Measurements from ENCODE around the gene HADH.

Gene HADH

DNA sequence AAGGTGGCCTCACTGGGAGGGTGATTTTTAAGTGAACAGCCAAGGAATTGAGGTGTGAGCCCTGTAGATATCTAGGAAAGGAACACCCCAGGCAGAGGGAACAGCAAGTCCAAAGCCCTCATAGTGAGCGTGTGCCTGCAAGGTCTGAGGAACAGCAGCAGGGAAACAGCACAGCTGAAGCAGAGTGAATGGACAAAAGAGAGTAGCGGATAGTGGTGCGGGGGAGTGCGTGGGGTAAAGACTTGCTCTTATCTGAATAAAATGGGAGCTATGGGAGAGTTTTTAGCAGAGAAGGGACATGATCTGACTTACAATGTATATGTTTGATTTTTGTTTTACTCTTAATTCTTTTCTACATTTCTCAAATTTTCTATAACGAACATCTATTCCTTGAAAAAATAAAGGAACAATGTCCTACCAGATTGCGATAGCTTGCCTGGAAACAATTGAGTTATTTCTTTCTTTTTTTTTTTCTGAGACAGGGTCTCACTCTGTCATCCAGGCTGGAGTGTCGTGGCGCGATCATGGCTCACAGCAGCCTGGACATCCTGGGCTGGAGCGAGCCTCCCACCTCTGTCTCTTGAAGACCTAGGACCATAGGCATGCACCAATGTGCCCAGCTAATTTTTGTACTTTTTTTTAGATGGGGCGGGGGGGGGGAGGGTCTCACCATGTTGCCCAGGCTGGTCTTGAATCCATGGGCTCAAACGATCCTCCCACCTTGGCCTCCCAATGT lies 19.5 kb upstream of the HADH start:
- H3K4me3 ChIP-seq (ENCODE audit: low read length), result no peak overlapping the region
- TF ChIP-seq, protein P1, sequence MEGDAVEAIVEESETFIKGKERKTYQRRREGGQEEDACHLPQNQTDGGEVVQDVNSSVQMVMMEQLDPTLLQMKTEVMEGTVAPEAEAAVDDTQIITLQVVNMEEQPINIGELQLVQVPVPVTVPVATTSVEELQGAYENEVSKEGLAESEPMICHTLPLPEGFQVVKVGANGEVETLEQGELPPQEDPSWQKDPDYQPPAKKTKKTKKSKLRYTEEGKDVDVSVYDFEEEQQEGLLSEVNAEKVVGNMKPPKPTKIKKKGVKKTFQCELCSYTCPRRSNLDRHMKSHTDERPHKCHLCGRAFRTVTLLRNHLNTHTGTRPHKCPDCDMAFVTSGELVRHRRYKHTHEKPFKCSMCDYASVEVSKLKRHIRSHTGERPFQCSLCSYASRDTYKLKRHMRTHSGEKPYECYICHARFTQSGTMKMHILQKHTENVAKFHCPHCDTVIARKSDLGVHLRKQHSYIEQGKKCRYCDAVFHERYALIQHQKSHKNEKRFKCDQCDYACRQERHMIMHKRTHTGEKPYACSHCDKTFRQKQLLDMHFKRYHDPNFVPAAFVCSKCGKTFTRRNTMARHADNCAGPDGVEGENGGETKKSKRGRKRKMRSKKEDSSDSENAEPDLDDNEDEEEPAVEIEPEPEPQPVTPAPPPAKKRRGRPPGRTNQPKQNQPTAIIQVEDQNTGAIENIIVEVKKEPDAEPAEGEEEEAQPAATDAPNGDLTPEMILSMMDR (conservative IDR thresholded peaks at IDR 0.05; ENCODE audit: low read length), result no peak
- DNase-seq (ENCODE audit: low read depth), result no peak

DNA sequence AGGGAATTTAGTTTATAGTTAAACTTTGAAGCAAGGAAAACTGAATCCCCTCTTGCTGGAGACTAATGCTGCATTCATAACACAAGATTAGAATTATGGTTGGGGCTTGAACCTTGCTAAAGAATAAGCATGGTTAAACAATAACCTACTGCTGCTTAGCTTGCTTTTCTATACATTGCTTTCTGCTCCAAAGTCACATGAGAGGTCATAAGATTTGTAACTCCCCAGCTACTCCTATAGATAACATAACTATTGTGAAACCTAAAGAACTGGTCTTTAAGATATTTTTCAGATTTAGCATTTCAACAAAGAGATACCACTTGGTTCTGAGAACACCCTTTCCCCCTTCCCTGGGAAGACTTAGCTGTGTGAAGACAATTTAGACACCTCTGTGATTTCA lies 17.1 kb upstream of the HADH start:
- DNase-seq (ENCODE audit: low read depth), result no peak
- H3K4me3 ChIP-seq (ENCODE audit: low read length), result no peak overlapping the region
- TF ChIP-seq, protein P1 (conservative IDR thresholded peaks at IDR 0.05; ENCODE audit: low read length), result no peak

DNA sequence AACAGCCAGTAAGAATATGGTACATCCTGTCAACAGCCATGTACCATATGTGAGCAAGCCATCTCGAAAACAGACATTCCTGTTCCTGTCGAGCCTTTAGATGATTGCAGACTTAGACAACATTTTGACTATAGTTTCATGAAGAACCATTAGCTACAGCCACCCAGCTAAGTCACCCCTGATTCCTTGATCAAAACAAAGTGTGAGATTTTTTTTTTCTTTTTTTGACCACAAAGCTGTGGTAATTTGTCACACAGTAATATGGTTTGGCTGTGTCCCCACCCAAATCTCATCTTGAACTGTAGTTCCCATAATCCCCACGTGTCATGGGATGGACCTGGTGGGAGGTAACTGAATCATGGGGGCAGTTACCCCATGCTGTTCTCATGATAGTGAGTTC lies 15.2 kb upstream of the HADH start:
- H3K4me3 ChIP-seq (ENCODE audit: low read length), result no peak overlapping the region
- no peak for DNase-seq (ENCODE audit: low read depth)
- TF ChIP-seq, protein P1 (conservative IDR thresholded peaks at IDR 0.05; ENCODE audit: low read length), result no peak

DNA sequence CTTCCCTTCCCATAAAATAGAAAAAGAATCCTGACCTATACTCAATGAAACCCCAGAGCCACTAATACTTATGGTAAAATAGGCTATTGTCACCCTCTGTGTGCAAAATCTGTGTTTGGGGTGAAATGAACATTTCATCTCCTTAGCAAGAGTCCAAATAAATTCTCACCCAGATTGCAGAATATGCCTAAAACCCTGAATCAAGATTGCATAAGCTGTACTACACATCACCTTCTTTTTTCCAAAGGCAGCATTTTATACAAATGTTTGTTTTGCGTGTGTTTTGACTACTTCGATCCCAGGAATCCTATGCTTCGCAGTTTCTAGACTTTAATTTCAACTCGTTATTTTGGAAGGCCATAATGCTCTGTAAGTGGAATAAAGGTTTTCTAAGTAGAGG lies 12.2 kb upstream of the HADH start:
- H3K4me3 ChIP-seq (ENCODE audit: low read length), result no peak overlapping the region
- DNase-seq (ENCODE audit: low read depth), result no peak
- TF ChIP-seq, protein P1 (conservative IDR thresholded peaks at IDR 0.05; ENCODE audit: low read length), result no peak

DNA sequence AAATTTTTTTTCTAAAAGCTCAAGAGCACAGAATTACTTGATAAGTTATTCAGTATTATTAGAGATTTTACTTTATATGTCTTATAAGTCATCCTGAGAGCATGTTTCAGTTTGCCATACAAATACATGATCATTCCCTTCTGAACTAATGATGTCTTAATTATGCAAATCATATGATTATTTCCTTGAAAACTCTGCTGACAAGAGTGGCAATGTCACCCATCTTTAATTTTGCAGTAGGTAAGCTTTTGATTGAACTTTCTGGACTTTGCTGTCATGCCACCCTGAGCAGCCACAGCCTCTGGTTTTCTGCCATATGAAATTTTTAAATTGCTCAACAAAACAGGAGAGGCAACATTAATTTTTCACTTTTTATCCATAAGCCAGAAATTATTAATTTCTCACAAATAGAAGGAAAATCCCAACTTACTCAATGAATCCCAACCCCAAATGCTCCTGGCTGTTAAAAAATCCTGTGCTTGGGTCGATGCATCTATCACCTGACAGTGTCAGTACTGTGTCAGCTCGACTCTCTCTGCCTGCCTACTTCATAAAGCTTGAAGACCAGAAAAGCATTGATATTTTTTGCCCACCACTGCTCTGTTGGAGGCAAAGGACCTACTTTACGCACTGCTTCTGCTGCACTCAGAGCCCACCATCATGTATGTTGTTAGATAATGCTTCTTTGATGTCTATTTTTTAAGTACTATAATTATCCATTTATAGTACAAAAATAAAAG lies 11.6 kb upstream of the HADH start:
- DNase-seq (ENCODE audit: low read depth), result no peak
- no peak overlapping the region for H3K4me3 ChIP-seq (ENCODE audit: low read length)
- TF ChIP-seq, protein P1 (conservative IDR thresholded peaks at IDR 0.05; ENCODE audit: low read length), result no peak

GRCh38 chr4:107978716-107979451 lies 10.8 kb upstream of the HADH start:
- no peak overlapping the region for H3K4me3 ChIP-seq (ENCODE audit: low read length)
- TF ChIP-seq, protein P1 (conservative IDR thresholded peaks at IDR 0.05; ENCODE audit: low read length), result no peak
- DNase-seq (ENCODE audit: low read depth), result no peak

Measured in AG10803 (cell line).